Prostate gland (tissue), 2 donors: ENCODE measurements around the gene PLA2G2D. TPM values are rescaled to one million over a fixed set of nuclear protein-coding genes. Genes with fewer than 3 reads are reported as not detected.
A peak's percentile ranks its signal among the peaks of the same experiment; 100 is the strongest.

Experiments used
- DNase-seq: peaks from one replicate; pipeline ENCODE4 v3.0.0-alpha.2; 2019; ENCODE audit warnings: low spot score
- H3K27ac ChIP-seq, 2 donors: fragments of 200-600 bp; sonication (generic); 2 replicates each; pipeline ENCODE4 v1.5.1; 2017 to 2019
- H3K27me3 ChIP-seq: fragments of 200-600 bp; sonication (generic); replicated peaks from 2 replicates; pipeline ENCODE4 v1.5.1; 2019; ENCODE audit not compliant: insufficient read depth
- H3K36me3 ChIP-seq, 2 donors: fragments of 200-600 bp; sonication (generic); 1 replicate in 1 of 2; 2 replicates in 1 of 2; pipeline versions ENCODE4 v1.5.1 to v1.8.1; 2017 to 2019
- H3K4me1 ChIP-seq: fragments of 200-600 bp; sonication (generic); replicated peaks from 2 replicates; pipeline ENCODE4 v1.5.1; 2019
- H3K4me3 ChIP-seq, 2 donors: fragments of 200-600 bp; sonication (generic); 2 replicates each; pipeline ENCODE4 v1.5.1; 2017 to 2019
- H3K9me3 ChIP-seq: fragments of 200-600 bp; sonication (generic); 2 replicates; pipeline ENCODE4 v1.5.1; 2017
- CTCF ChIP-seq, 4 experiments: fragments of 200-600 bp in 2 of 4; fragments of 450-650 bp in 2 of 4; sonication (generic) in 2 of 4; IDR thresholded peaks; 1 replicate in 3 of 4; 2 replicates in 1 of 4; pipeline ENCODE4 v1.5.1; 2016 to 2019; ENCODE audit warnings: antibody characterized with exemption in 4 of 4, mild to moderate bottlenecking in 2 of 4, moderate library complexity in 2 of 4
- POLR2A ChIP-seq: fragments of 450-650 bp; IDR thresholded peaks from one replicate; pipeline ENCODE4 v1.6.1; 2016; ENCODE audit warnings: antibody characterized with exemption, mild to moderate bottlenecking
- POLR2AphosphoS5 ChIP-seq: sonication (generic); formaldehyde crosslinking; IDR thresholded peaks from one replicate; pipeline ENCODE4 v1.6.1; 2017; ENCODE audit warnings: antibody characterized with exemption
- WGBS: methylation state at CpG from one replicate; pipeline ENCODE4 v1.1.5; 2018; 5-methylcytosine and 5-hydroxymethylcytosine counted together
- intact Hi-C: fragments of 100-400 bp; cut with DNase I; formaldehyde crosslinking; loops from one replicate; pipeline ENCODE4 v1.14.2; 2022
- total RNA-seq, 2 donors: library from RNA; depleted of rRNA; stranded (reverse); fragments of >200 nt; gene quantifications; one replicate each; pipeline ENCODE4 v1.1.0, GENCODE V29; 2016

PLA2G2D gene
- total RNA-seq, 2 donors from 2014 or later, result not detected

GRCh38 chr1:20141001-20141400, 21.7 kb upstream of the PLA2G2D start:
- WGBS, result 87% methylated on average over 9 of the region's 9 CpGs
- no peaks in the 10 kb centered on the region for H3K36me3 ChIP-seq
- intact Hi-C loops, result no loop called here

GRCh38 chr1:20139776-20140612, 20.7 kb upstream of the PLA2G2D start:
- Histone ChIP-seq H3K9me3 (no peaks in the 10 kb centered on the region), H3K4me3 (no peak overlapping the region), H3K27me3 (no peaks in the 10 kb centered on the region), H3K36me3 (no peaks in the 10 kb centered on the region), H3K27ac (no peak overlapping the region), H3K4me1 (peaks cover 6% of the 10 kb centered on the region)
- intact Hi-C loops, result no loop called here
- WGBS, result 78% methylated on average over 13 of the region's 13 CpGs
- DNase-seq, result peak; percentile 46
- peak; percentile 74 for TF ChIP-seq POLR2AphosphoS5
- TF ChIP-seq CTCF (IDR thresholded peaks at IDR 0.05), result no peak

More at GRCh38 chr1:20141001-20141400, 21.7 kb upstream of the PLA2G2D start:
- Histone ChIP-seq H3K4me3 (no peak overlapping the region), H3K9me3 (no peaks in the 10 kb centered on the region), H3K27ac (no peak overlapping the region), H3K27me3 (no peaks in the 10 kb centered on the region), H3K4me1 (peaks cover 6% of the 10 kb centered on the region)
- TF ChIP-seq POLR2AphosphoS5, result no peak
- no peak for TF ChIP-seq CTCF (IDR thresholded peaks at IDR 0.05)
- no peak for TF ChIP-seq POLR2A
- no peak for DNase-seq

- H3K4me1 ChIP-seq, result peaks cover 6% of the 10 kb centered on the region
- no peaks in the 10 kb centered on the region for H3K36me3 ChIP-seq
- 93% methylated on average over 9 of the region's 9 CpGs for WGBS
- no peaks in the 10 kb centered on the region for H3K27me3 ChIP-seq
- H3K27ac ChIP-seq, result no peak within 1 kb of the TSS
- DNase-seq, result no peak
- no peaks in the 10 kb centered on the region for H3K9me3 ChIP-seq
- no peak within 1 kb of the TSS for H3K4me3 ChIP-seq
- TF ChIP-seq POLR2AphosphoS5 (no peak), POLR2A (no peak), CTCF (IDR thresholded peaks at IDR 0.05) (no peak)
- intact Hi-C loops, result no loop called here
These were observed 19.7 kb upstream of the PLA2G2D start, which contains the start of gene PLA2G2F for GRCh38 chr1:20138961-20139550. PLA2G2F (plus strand) TSS chr1:20139323; CDS start chr1:20139428, 105 bp downstream.

- TF ChIP-seq CTCF (IDR thresholded peaks at IDR 0.05) (no peak), POLR2A (no peak), POLR2AphosphoS5 (no peak)
- Histone ChIP-seq H3K36me3 (no peaks in the 10 kb centered on the region), H3K27ac (no peak overlapping the region), H3K4me3 (no peak overlapping the region), H3K4me1 (peaks cover 6% of the 10 kb centered on the region), H3K9me3 (no peaks in the 10 kb centered on the region), H3K27me3 (no peaks in the 10 kb centered on the region)
- WGBS, result 91% methylated on average over 6 of the region's 6 CpGs
- no peak for DNase-seq
- intact Hi-C loops, result no loop called here
These were observed 19.0 kb upstream of the PLA2G2D start for GRCh38 chr1:20138346-20138745.
